OCI-LY7 (cell line): ENCODE data around the gene RAB40C. TPM values are rescaled to one million over a fixed set of nuclear protein-coding genes. Genes with fewer than 3 reads are reported as not detected.

Experiments used
- BruUV-seq: library from RNA; stranded (reverse); fragments of 400-500 nt; replicated peaks from 2 replicates; lab custom pipeline; 2021; lab: Mats Ljungman, UMichigan
- CTCF ChIA-PET: fragments of 300-600 bp; sonication (Branson Sonifier 250); formaldehyde crosslinking; loops from one replicate; lab custom pipeline; 2022; ENCODE audit warnings: antibody characterized with exemption; ENCODE audit not compliant: unreplicated experiment; lab: Charles Lee
- POLR2A ChIA-PET: fragments of 300-600 bp; sonication (Branson Sonifier 250); formaldehyde crosslinking; loops from one replicate; lab custom pipeline; 2022; ENCODE audit warnings: antibody characterized with exemption; lab: Charles Lee
- DNase-seq: peaks from one replicate; pipeline ENCODE4 v3.0.0-alpha.2; 2015; ENCODE audit warnings: low spot score
- H2AFZ ChIP-seq: fragments of 200-600 bp; sonication (generic), shearing (Covaris generic); 2 replicates; pipeline ENCODE4 v1.6.1; 2014; ENCODE audit warnings: mild to moderate bottlenecking, antibody characterized with exemption, low read length, moderate library complexity
- H3K27ac ChIP-seq: fragments of 200-600 bp; sonication (generic); 2 replicates; pipeline ENCODE4 v1.5.1; 2014; ENCODE audit warnings: mixed run types, low read depth, mild to moderate bottlenecking, moderate library complexity, low read length, inconsistent platforms; ENCODE audit not compliant: poor library complexity, severe bottlenecking
- H3K36me3 ChIP-seq: fragments of 200-600 bp; sonication (generic); 2 replicates; pipeline ENCODE4 v1.6.1; 2014; ENCODE audit warnings: mild to moderate bottlenecking, antibody characterized with exemption, low read length, moderate library complexity, mixed read lengths; ENCODE audit not compliant: insufficient read depth
- H3K4me1 ChIP-seq: fragments of 200-600 bp; sonication (generic); 2 replicates; pipeline ENCODE4 v1.5.1; 2014; ENCODE audit warnings: mild to moderate bottlenecking, low read length; ENCODE audit not compliant: insufficient read depth, poor library complexity, severe bottlenecking
- H3K4me2 ChIP-seq: fragments of 200-600 bp; sonication (generic); 2 replicates; pipeline ENCODE4 v1.6.1; 2014; ENCODE audit warnings: mild to moderate bottlenecking, low read length
- H3K4me3 ChIP-seq: fragments of 200-600 bp; sonication (generic); 2 replicates; pipeline ENCODE4 v1.5.1; 2014; ENCODE audit warnings: mild to moderate bottlenecking, low read depth, low read length; ENCODE audit not compliant: poor library complexity, severe bottlenecking
- H3K79me2 ChIP-seq: fragments of 200-600 bp; sonication (generic); 2 replicates; pipeline ENCODE4 v1.6.1; 2016; ENCODE audit warnings: low read depth, mild to moderate bottlenecking, low read length, moderate library complexity, mixed read lengths; ENCODE audit not compliant: insufficient read depth
- H3K9me2 ChIP-seq: fragments of 200-600 bp; sonication (generic); 2 replicates; pipeline ENCODE4 v1.6.1; 2016; ENCODE audit warnings: mild to moderate bottlenecking, low read length, mixed read lengths; ENCODE audit not compliant: insufficient read depth
- H3K9me3 ChIP-seq: fragments of 200-600 bp; sonication (generic); 2 replicates; pipeline ENCODE4 v1.6.1; 2014; ENCODE audit warnings: mild to moderate bottlenecking, mixed run types, low read length, mixed read lengths
- H4K20me1 ChIP-seq: fragments of 200-600 bp; sonication (generic); 2 replicates; pipeline ENCODE4 v1.6.1; 2014; ENCODE audit warnings: mild to moderate bottlenecking, antibody characterized with exemption, low read length, moderate library complexity, mixed read lengths; ENCODE audit not compliant: insufficient read depth
- EZH2phosphoT487 ChIP-seq: fragments of 200-600 bp; sonication (generic); IDR thresholded peaks from 2 replicates; pipeline ENCODE4 v1.6.1; 2018; ENCODE audit warnings: low read depth, borderline replicate concordance, mild to moderate bottlenecking, mixed run types, antibody characterized with exemption, low read length, moderate library complexity, mixed read lengths
- intact Hi-C: fragments of 100-400 bp; cut with micrococcal nuclease; formaldehyde crosslinking; loops from one replicate; pipeline ENCODE4 v1.10.0; 2022; ENCODE audit not compliant: unreplicated experiment
- total RNA-seq, 2 experiments: library from RNA; depleted of rRNA in 1 of 2; stranded (reverse); fragments of >200 nt in 1 of 2; shearing (Covaris generic) in 1 of 2; gene quantifications; 2 replicates each; pipeline ENCODE4 v1.2.3, GENCODE V29; 2014 to 2022
- TF ChIP-seq, protein P1 (sequence below): fragments of 200-600 bp; sonication (generic); conservative IDR thresholded peaks from 2 replicates; pipeline ENCODE4 v1.5.1; 2014; ENCODE audit warnings: mild to moderate bottlenecking, antibody characterized with exemption, low read length, moderate library complexity, mixed read lengths

Gene RAB40C
- total RNA-seq, 2 experiments from 2014 or later = 19.3 to 20.9 TPM

DNA sequence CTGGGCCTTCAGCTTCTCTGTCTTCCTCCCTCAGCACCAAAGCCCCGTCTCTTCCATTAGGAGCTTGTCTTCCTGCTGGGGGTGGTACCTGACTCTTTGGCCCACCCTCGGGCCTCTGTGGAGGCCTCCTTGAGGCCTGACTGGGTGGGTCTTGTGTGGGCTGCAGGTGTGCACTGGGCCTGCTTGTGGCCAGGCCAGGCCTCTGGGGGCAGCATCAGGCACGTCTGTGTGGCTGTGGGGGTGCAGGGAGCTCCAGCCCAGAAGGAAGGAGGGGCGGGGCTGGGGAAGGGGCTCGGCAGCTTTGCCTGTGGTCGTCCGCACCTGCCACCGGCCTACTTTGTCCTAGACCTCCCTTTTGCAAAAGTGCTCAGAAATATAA lies 13.1 kb upstream of the RAB40C start:
- DNase-seq = no peak
- Histone ChIP-seq H2AFZ (no peak overlapping the region), H3K36me3 (peaks cover 4% of the 10 kb centered on the region; the same call in 1 of the 2 replicates), H3K4me1 (peaks cover 10% of the 10 kb centered on the region), H4K20me1 (no peaks in the 10 kb centered on the region), H3K9me3 (no peaks in the 10 kb centered on the region), H3K27ac (no peak overlapping the region), H3K9me2 (no peaks in the 10 kb centered on the region), H3K4me2 (no peak overlapping the region), H3K79me2 (no peaks in the 10 kb centered on the region), H3K4me3 (no peak overlapping the region)
- no TSS peak for BruUV-seq
- TF ChIP-seq, protein P1, sequence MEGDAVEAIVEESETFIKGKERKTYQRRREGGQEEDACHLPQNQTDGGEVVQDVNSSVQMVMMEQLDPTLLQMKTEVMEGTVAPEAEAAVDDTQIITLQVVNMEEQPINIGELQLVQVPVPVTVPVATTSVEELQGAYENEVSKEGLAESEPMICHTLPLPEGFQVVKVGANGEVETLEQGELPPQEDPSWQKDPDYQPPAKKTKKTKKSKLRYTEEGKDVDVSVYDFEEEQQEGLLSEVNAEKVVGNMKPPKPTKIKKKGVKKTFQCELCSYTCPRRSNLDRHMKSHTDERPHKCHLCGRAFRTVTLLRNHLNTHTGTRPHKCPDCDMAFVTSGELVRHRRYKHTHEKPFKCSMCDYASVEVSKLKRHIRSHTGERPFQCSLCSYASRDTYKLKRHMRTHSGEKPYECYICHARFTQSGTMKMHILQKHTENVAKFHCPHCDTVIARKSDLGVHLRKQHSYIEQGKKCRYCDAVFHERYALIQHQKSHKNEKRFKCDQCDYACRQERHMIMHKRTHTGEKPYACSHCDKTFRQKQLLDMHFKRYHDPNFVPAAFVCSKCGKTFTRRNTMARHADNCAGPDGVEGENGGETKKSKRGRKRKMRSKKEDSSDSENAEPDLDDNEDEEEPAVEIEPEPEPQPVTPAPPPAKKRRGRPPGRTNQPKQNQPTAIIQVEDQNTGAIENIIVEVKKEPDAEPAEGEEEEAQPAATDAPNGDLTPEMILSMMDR = peak; percentile 35
- no peak for TF ChIP-seq EZH2phosphoT487
- POLR2A ChIA-PET = no interaction called here
- CTCF ChIA-PET = interaction anchor here (0.6 kb wide), 1 partner anchor 139 kb away, joined by 12 read pairs; no protein-coding TSS in a partner anchor
- intact Hi-C loops = no loop called here

DNA sequence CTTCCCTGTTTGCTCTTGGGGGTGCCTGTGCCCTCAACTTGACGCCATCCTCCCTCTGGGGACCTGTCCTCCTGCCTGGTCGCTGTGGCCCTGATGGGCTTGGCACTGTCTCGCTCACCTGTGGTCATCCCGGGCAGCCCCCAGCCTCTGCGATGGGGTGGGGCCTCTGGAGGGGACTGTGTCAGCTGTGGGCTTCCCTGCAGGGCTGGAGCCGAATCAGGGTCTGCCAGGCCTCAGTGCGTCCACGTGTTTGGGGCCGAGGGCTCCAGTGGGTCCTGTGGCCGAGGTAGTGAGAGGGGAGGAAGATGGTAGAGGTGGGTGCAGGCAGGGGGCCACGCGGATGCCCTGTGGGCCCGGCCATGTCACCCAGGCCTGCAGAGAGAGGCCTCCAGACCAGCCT lies 12.1 kb upstream of the RAB40C start:
- H3K36me3 ChIP-seq = peaks cover 4% of the 10 kb centered on the region; the same call in 1 of the 2 replicates
- TF ChIP-seq EZH2phosphoT487 = no peak
- DNase-seq = no peak
- H3K4me3 ChIP-seq = no peak overlapping the region
- no TSS peak for BruUV-seq
- intact Hi-C loops = no loop called here
- no peaks in the 10 kb centered on the region for H3K9me3 ChIP-seq
- H3K4me2 ChIP-seq = no peak overlapping the region
- no peaks in the 10 kb centered on the region for H3K9me2 ChIP-seq
- H2AFZ ChIP-seq = no peak overlapping the region
- POLR2A ChIA-PET = no interaction called here
- H3K4me1 ChIP-seq = peaks cover 10% of the 10 kb centered on the region
- no peak overlapping the region for H3K27ac ChIP-seq
- H3K79me2 ChIP-seq = no peaks in the 10 kb centered on the region
- H4K20me1 ChIP-seq = no peaks in the 10 kb centered on the region
- CTCF ChIA-PET = no interaction called here

DNA sequence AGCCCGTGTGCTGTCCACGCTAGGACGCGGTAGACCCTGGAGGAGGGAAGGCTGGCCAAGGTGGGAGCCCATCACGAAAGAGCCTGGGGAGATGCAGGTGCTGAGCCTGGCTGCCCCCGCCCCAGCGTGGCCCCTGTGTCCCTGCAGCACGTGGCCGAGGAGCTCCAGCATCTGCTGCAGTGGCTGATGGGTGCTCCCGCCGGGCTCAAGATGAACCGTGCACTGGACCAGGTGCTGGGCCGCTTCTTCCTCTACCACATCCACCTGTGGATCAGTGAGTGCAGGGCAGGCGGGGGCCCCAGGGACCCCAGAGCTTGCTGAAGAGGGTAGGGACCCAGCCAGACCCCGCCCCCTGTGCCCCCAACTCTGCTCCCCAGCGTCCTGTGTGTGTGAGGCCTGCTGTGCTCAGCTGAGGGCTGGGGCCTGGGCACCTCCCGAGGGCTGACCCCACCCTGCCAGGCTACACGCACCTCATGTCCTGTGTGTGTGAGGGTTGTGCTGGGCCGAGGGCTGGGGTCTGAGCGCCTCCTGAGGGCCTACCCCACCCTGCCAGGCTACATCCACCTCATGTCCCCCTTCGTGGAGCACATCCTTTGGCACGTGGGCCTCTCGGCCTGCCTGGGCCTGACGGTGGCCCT lies 11.5 kb upstream of the RAB40C start:
- H2AFZ ChIP-seq = no peak overlapping the region
- H3K4me1 ChIP-seq = peaks cover 10% of the 10 kb centered on the region
- no peaks in the 10 kb centered on the region for H3K9me2 ChIP-seq
- ChIA-PET CTCF (no interaction called here), POLR2A (no interaction called here)
- no peak overlapping the region for H3K4me3 ChIP-seq
- TF ChIP-seq, protein P1 = no peak
- no peak for TF ChIP-seq EZH2phosphoT487
- peak overlapping the region; percentile 15; the same call in 1 of the 2 replicates for H3K4me2 ChIP-seq
- H3K79me2 ChIP-seq = no peaks in the 10 kb centered on the region
- no peaks in the 10 kb centered on the region for H3K9me3 ChIP-seq
- BruUV-seq = no TSS peak
- intact Hi-C loops = no loop called here
- peaks cover 4% of the 10 kb centered on the region; the same call in 1 of the 2 replicates for H3K36me3 ChIP-seq
- DNase-seq = no peak
- H3K27ac ChIP-seq = no peak overlapping the region
- no peaks in the 10 kb centered on the region for H4K20me1 ChIP-seq
